ENCODE data around the gene NPC2.

GRCh38 chr14:74478996-74479635 is 14.0 kb downstream of the NPC2 start:
- TF ChIP-seq BHLHE40 (IDR thresholded peaks at IDR 0.05; ENCODE audit: borderline replicate concordance) (no peak), ELF4 (IDR thresholded peaks at IDR 0.05) (no peak), SUZ12 (IDR thresholded peaks at IDR 0.05) (no peak), NFRKB (IDR thresholded peaks at IDR 0.05) (no peak), HDGF (IDR thresholded peaks at IDR 0.05; ENCODE audit: borderline replicate concordance) (no peak), FOXM1 (IDR thresholded peaks at IDR 0.05; ENCODE audit: borderline replicate concordance) (no peak), ZNF384 (IDR thresholded peaks at IDR 0.05) (no peak)

Data from HEK293T (cell line).